Measurements from ENCODE around the gene CTIF.

The CTIF gene

DNA sequence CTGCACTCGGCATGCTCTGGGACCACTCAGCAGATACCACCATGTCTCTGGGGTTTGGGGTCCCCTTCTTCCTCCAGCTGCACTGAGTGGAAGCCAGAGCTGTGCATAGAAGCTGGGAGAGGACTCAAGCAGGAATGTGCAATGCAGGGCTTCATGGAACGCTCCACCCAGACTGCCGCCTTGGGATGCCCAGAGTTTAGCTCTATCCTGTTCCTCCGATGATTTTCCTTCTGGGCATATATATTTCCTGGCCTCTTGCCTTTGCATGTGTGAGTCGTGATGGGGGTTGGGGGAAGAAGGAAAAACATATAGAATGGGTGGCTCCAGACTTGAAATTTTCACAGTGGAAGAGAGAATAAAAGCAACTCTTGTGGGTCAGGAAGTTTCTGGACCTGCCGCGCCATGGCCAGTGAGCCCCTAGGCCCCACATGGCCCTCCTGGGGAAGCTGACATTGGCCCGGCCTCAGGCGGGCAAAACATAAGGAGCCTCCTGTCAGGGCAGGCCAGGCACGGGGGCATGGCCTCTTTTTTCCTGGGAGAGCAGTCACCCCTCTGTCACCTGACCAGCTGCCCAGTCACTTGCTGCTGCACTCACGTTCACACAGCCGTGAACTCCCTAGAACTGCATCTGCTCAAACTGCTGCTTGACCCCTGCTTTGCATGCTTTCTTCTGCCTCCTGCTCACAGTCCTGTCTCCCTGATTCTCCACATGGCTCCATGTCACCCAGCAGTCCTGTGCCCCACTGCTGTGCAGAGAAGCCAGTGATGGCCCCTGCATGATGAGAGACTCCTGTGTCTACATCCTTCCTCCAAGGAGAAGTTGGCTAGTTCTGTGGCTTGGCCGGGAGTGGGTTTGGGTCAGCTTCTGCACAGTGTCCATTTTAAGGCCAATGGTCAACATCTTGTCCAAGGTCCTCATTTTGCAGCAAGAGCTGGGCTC, 197.8 kb downstream of the CTIF start:
- DNase-seq: no peak

DNA sequence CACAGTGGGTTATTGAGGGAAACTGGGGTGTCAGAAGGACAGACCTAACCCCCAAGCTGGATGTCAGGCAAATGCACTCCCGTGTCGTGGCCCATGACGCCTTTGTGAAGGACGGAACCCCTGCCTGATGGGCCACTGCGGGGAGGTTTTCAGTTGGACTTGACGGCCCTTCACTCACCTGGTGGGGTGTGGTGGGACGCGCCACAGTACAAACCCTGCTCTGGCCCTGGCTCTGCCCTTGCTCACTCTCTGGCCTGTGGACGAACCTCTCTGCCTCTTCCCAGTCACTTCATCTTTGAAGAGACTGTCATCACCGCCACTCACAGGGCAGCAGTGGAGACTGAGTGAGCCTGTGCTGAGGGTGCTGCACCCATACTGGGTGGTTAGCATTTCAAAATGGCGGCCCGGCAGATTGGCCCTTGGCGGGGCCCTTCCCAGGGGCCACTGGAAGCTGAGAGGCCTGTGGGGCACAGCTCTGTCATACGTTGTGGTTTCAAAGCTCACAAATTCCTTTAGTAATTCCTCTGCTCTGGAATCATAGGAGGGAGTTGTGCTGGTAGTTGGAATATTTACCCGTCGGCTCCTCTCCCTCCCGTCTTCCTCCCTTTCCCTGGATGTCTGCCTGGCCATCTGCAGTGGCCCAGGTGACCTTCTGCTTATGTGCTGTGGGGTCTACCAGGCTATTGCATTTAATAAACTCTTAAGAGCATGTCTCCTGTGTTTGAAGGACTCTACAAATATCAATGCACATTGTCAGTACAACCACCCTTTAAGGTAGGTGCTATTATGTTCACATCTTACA, 200.6 kb downstream of the CTIF start:
- DNase-seq: no peak

DNA sequence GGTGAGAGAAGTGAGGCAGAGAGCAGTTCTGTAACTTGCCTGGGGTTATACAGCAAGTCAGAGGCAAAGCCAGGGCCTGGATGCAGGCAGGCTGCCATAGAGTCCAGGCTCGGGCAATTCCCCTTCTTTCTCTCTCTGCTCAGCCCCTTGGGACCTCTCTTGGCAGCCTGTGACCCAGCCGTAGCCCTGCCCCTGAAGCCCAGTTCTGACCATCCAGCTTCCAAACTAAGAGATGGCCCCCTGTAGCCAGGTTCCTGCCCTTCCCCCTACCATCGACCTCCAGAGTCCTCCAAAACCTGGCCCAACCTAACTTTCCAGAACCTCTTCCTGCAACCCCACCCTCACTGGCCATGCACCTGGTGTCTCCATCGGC, 201.2 kb downstream of the CTIF start:
- DNase-seq: no peak

DNA sequence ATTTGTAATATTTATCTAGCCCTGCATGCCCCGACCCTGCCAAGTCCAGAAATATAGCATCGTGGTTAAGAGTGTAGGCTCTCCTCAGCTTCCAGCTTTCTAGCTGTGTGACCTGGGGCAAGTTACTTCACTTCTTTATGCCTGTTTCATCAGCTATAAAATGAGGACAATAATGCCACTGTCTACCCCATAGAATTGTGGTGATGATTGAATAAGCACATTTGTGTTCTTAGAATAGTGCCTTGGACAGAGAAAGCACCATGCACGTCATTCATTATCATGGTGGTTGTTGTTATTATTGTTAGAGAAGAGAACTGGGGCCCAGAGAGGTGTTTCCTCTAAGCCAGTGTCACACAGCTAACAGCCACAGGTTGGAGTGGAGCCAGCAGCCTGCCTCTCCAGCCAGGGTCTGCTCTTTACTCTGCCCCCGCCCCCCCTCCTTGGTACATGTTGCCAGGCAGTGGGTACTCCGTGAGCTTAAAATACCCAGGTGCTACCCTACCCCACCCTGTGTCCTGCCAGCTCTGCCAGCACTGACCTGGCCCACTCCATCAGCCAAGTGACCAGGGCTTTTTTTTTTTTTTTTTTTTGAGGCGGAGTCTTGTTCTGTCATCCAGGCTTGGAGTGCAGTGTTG, 202.1 kb downstream of the CTIF start:
- DNase-seq: no peak

DNA sequence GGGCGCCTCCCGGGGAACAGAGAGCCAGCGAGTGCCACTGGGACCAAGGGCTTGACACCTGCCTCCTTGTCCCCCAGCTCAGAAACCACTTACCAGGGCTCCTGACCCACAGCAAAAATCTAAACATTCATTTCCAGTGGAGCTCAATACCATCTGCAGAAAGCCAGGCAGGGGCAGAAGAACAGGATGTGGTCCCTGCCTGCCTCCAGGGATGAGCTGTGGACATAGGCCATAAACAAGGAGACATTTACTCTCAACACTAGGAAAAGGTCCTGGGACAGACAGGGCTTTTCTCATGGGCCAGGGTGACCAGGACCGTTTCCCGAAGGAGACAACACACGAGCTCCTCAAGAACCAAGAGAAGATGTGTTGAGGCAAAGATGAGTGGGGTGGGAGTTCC, 203.0 kb downstream of the CTIF start:
- DNase-seq: no peak

DNA sequence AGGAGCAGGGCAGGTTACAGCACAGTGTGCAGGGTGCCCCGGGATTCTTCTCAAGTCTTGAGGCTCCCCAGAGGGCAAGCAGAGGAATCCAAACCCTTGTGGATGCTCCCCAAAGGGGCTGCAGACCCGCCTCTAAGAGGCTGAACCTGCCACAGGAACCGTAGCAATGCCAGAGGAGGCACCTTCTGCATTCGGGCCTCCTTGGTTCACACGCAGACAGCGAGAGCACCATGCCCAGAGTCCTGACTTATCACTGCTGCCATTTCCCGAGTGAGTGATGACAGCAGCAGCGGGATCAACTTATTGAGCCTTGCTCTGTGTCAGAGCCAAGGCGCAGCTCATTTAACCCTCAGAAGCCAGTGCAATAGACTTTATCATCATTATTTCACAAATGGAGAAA, 203.5 kb downstream of the CTIF start:
- DNase-seq: no peak

DNA sequence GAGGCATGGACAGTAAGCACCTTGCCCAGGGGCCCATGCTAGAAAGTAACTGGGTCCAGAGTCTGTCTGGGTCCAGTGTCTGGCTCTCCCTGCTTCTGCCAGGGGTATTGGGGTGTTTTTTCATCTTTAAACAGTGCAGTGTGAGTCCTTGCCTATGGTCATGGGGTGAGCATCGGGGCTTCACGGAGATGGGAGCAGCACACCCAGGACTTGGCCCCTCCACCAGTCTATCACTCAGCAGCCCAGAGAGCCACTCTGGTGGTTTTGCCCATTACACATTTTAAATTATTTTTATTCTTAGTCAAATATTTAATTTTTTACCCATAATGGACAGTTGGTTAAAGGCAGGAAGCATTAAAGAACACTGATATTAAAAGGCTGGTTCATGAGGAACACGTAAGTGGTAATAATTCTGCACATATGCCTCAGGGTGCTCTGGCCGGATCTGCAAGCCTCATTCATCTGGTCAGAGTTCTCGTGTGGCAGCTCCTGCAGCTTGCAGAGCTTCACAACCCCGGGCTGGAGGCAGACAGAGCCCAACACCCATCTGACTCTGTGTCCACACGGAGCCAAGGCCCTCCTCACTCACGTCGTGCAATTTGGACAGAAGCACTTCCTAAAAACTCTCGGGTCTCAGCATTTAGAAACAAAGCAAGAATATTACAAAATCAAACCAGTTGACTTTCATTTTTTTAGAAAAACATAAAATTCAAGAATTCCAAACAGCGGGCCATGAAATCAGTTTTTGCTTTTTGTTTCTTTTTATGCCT, 204.1 kb downstream of the CTIF start:
- DNase-seq: no peak

DNA sequence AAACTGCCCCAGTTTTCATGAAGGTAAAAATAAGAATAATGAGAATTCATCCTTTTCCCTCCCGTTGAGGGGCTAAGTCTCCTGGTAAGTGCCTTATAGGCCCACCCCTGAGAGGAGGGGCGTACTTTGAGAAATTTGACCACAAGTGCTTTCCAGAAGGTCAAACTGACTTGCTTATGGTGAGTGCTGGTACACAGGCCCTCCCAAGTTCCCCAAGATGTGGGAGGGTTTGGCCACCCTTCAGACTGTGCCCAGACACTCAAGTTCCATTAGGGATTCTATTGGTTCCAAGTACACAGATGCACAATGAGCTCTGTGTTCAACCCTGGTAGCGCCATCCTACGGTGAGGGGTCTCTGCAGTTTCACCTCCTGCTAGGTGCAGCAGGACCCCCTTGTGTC, 205.1 kb downstream of the CTIF start:
- no peak for DNase-seq

DNA sequence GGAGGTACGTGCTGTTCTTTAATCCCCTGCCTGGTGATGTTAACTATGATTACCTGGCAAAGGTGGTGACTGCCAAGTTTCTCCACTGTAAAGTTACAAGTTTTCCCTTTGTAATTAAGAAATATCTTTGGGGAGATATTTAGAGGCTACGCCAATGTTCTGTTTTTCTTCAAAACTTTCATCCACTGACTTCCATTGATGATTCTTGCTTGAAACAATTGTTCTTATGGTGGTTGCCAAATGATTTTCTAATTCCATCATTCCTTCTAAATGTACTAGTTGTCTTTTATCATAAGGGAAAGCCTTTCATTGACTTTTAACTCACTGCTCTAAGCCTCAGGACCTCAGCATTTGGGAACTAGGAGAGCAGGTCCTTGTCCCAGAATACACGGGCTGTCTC, 206.5 kb downstream of the CTIF start:
- no peak for DNase-seq

DNA sequence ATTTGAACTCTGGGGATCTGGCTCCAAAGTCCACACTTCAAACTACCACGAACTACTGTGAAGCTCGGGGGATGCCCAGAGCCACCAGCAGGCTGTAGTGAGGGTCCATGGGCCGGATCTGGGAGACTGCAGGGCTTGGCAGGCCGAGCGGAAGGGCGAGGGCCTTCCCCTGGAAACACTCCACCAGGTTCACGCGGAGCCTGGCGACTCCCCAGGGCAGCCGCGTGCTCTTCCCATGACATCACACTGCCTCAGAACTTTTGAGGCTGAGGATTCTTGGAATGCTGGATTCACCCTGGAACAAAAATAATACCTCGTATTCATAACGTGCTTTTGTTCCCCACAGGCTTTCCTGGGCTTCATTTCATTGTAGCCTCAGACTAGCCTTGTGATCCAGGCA, 210.9 kb downstream of the CTIF start:
- DNase-seq: no peak

DNA sequence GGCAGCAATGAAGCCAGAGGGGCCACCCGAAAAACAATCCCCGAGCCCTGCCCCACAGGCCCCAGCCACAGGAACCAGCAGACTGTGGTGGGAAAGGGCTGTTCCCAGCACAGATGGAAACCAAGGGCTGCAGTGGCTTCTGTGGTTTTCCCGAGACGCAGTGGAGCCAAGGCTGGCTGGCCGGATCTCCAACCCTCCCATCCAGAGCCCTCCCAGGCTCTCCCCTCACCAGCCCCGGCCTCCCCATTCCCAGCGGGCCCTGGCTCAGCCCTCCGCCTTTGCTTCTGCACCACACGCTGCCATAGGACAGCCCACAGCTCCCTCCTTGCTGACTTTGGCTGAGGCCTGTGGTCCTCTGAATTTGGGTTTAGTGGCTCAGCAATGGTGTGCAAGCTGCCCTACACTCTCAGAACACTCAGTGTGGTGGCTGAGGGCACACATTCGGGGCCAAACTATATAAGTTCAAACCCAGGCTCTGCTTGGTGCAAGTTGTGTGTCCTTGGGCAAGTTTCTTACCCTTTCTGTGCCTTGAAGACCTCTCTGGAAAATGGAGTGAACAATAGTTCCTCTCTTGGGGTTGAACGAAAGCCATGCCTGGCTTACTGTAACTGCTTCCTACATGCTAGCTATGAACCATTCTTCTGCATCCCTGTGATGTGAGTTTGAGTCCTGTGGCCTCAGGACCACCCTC, 211.8 kb downstream of the CTIF start:
- no peak for DNase-seq

DNA sequence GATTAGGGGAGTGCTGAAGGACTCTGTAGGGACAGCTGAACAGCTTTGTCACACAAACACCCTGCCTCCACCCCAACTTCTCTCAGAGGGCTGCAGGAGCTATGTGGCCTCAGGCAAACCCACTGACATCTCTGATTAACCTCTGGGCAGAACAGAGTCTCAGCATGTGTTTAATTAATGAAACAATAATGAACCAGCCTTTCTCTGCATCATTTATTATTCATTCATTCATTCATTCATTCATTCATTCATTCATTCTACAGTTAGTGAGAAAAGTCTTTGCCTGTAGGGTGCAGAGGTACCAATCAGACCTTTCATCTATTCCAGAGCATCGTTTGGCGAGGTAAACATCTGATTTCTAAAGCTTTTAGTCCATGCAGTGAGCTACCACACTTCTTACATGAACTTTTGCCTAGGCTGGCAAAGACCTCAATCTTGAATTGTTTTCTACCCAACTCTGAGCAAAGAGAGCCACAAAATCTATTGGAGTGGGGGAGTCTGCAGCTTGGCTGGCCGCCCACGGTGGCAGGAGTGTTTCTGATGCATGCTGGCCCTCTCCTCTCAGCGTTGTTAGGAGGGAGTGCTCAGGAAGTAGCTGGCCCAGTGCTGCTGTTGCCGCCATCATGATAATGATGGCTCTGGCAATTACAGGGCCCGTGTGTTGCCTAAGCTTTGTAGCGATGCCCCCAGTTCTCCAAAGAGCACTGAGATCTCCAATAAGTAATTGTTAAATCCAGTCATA, 213.1 kb downstream of the CTIF start:
- no peak for DNase-seq

DNA sequence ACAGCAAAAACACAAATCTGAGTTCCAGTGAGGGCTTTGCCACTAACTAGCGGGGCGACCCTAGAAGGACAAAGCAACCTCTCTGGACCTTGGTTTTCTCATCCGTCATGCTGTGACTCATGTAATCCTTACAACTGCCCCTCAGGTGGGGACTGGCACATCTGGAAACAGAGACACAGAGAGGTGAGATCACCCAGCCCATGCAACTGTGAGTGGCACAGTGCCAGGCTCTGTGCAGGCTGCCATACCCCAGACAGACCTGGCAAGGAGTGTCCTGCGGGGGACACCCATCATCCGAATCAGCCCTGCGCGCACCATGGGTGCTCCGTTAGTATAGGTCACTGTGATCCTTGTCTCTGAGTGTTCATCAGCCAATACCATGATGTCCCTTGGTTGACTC, 213.6 kb downstream of the CTIF start:
- no peak for DNase-seq

DNA sequence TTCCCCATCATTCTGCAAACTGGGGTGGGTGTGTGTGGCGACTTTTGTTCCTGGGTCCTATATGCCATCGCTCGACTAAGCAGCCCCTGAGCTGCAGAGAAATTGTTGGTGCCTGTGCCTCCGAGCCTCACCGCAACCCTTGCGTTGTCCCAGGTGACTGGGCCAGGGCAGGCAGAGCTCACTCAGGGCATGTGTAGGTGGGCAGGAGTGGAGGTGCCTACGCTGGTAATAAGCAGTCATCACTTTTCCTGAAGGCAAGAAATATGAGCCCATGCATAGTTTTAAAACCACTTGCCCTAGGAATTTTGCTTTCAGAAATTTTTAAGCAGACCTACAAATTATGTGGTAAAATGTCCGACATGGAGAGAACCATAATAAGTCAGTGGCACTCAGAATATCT, 214.1 kb downstream of the CTIF start:
- DNase-seq: no peak

DNA sequence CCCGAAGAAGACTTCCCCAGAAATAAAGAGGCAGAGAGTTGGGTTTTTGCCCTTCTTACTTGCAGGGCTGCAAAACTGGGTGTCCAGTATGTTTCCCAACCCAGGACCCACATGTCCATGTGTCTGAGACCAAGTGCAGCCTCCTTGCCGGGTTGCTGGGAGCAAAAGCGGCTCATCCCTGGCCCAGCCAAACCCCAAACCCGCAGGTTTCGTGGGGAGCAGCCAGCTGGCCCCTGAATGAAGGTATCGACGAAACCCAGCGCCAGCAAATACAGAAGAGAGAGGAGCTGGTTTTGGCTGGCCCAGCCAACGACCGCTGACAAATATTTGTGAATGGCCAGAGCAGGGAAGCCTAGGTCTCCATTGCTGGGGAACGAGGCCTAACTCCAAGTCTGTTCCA, 214.9 kb downstream of the CTIF start:
- no peak for DNase-seq

DNA sequence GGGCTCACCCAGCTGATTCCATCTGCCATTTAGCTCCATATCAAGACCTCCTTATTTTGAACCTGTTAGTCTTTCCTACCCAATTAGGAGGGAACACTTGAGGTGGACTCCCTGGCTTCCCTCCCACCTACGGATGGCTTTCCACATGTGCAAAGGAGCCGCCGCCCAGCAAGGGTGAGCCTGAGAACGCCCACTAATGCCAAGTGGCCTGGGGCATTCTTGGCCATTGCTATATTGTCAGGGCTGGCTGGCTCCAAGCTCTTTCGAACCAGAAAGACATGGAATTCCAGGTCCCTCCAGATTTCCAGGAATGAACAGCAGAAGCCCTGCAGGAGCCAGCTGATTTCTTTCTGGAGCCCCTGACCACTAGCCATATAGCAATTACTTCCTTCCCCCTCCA, 215.7 kb downstream of the CTIF start:
- DNase-seq: no peak

DNA sequence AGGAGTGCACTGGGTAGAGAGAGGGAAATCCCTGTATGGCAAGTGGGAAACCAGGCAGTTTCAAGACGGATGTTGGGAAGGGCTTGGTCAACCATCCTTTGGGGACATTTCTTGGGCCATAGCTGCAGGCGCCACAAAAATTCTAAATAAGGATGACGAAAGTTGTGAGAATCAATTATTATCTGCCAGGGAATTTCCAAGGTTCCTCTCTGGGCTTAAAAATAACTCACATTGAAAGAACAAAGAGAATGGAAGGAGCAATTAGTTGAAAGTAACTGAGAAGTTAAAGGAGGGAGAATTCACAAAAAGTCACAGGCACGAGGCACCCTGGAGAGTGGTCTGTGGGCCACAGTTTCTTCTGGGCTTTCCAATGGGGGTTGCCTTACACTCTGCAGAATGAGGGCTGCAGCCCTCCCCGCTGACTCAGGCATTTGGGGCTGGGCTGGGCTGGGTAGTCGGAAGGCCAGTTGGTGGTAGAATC, 216.2 kb downstream of the CTIF start:
- no peak for DNase-seq

DNA sequence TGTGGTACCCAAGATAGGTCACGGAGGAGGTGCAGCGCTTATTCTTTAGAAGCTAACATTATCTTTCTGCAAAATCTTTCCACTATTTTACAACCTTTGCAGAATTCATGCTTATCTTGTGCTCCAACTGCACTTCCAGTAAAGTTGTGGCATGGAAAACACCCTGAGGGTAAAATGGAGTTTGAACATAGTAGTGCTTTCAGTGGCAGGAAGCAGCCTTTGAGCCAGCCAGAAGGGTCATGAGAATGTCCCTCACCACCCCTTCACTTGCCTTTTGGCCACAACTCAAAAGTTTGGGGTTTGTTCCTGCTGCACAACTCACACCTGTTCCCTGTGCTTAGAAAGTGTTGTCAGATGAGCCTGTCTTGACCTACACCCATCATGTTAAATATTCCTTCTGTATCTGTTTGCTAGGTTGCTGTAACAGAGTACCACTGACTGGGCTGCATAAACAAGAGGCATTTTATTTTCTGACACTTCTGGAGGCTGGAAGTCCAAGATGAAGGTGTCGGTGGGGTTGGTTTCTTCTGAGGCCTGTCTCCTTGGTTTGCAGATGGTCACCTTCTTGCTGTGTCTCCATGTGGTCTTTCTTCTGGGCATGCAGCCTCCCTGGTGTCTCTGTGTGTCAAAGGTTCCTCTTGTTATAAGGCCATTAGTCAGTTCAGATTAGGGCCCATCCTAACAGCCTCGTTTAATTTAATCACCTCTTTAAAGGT, 217.8 kb downstream of the CTIF start:
- DNase-seq: no peak

DNA sequence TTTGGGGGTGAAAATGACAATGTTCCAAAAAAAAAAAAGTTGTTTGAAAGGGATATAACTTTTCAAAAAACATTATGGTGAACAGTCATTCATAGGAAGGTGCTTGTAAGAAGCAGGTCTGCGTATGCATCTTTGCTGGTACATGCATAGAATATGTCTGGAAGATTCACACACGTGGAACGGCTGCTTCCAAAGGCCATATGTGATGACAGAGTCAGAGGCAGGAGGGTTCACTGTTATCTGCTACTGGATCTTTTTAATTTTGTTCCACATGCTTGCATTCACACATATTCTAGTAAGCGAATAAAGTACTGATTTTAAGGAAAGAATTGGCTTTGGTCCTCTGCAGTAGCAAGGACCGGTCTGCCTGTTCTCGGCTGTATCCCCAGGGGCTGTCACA, 218.5 kb downstream of the CTIF start:
- no peak for DNase-seq

DNA sequence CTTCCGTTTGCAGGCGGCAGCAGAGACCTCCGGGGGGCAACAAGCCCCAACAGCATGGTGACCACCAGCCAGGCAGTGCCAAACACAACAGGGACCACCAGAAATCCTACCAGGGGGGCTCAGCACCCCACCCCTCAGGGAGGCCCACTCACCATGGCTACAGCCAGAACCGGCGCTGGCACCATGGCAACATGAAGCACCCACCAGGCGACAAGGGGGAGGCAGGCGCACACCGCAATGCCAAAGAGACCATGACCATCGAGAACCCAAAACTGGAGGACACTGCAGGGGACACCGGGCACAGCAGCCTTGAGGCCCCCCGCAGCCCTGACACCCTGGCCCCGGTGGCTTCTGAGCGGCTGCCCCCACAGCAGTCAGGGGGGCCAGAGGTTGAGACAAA, 219.1 kb downstream of the CTIF start:
- no peak for DNase-seq

DNA sequence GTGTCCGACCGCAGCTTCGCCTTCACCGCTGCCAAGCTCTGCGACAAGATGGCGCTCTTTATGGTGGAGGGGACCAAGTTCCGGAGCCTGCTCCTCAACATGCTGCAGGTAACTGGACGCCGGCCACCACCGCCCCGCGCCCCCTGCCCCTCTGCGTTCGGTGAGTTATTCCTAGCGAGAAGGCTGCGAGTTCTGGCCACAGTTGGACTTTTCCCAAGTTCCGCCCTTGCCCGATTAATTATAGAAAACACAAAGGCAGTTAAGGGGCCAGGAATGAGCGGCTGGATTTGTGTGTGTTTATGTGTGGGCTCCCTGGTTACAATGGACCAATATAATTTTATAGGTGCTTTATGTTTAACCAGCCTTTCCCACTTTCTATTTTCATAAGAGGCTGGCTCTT, 222.8 kb downstream of the CTIF start:
- no peak for DNase-seq

Data from amniotic stem cell (primary cell).